Breast epithelium (tissue), 4 donors: ENCODE measurements around the gene FAM98C. TPM values are rescaled to one million over a fixed set of nuclear protein-coding genes. Genes with fewer than 3 reads are reported as not detected.

ENCODE experiments used
- DNase-seq, 2 donors: peaks; one replicate each; pipeline ENCODE4 v3.0.0-alpha.2; 2019; ENCODE audit warnings: low spot score in 2 of 2
- H3K27ac ChIP-seq, 2 donors: fragments of 200-600 bp; sonication (generic) in 1 of 2; one replicate each; pipeline ENCODE4 v1.5.1; 2016 to 2019; ENCODE audit warnings: mild to moderate bottlenecking in 1 of 2
- H3K27me3 ChIP-seq, 2 donors: fragments of 200-600 bp; sonication (generic) in 1 of 2; one replicate each; pipeline versions ENCODE4 v1.5.1 to v1.6.0; 2017 to 2019; ENCODE audit warnings: control low read depth in 1 of 2, mild to moderate bottlenecking in 1 of 2
- H3K36me3 ChIP-seq: fragments of 200-600 bp; one replicate; pipeline ENCODE4 v1.5.1; 2019
- H3K4me1 ChIP-seq, 2 donors: fragments of 200-600 bp; sonication (generic); one replicate each; pipeline ENCODE4 v1.5.1; 2016 to 2019; ENCODE audit warnings: control low read depth in 1 of 2
- H3K4me3 ChIP-seq, 3 donors: fragments of 200-600 bp; sonication (generic); 1 replicate in 2 of 3; 2 replicates in 1 of 3; pipeline ENCODE4 v1.5.1; 2016 to 2019; ENCODE audit warnings: mild to moderate bottlenecking in 3 of 3, moderate library complexity in 2 of 3
- H3K9me3 ChIP-seq, 2 donors: fragments of 200-600 bp; sonication (generic) in 1 of 2; one replicate each; pipeline ENCODE4 v1.5.1; 2016 to 2019; ENCODE audit warnings: control low read depth in 1 of 2
- CTCF ChIP-seq, 3 donors: fragments of 450-650 bp; IDR thresholded peaks; one replicate each; pipeline ENCODE4 v1.5.1; 2016 to 2017; ENCODE audit warnings: antibody characterized with exemption in 3 of 3, mild to moderate bottlenecking in 3 of 3, moderate library complexity in 3 of 3
- POLR2A ChIP-seq: fragments of 450-650 bp; IDR thresholded peaks from one replicate; pipeline ENCODE4 v1.6.1; 2016; ENCODE audit warnings: antibody characterized with exemption, mild to moderate bottlenecking, moderate library complexity
- POLR2AphosphoS5 ChIP-seq, 3 donors: sonication (generic); formaldehyde crosslinking; IDR thresholded peaks; one replicate each; pipeline ENCODE4 v1.6.1; 2017; ENCODE audit warnings: antibody characterized with exemption in 3 of 3
- intact Hi-C: fragments of 100-400 bp; cut with DNase I; formaldehyde crosslinking; loops from one replicate; pipeline ENCODE4 v1.15.1; 2023; ENCODE audit warnings: low total_unique reads
- total RNA-seq, 3 donors: library from RNA; depleted of rRNA; stranded (reverse); fragments of >200 nt; gene quantifications; one replicate each; pipeline ENCODE4 v1.1.0, GENCODE V29; 2016

FAM98C gene
- total RNA-seq, 3 donors from 2014 or later, result 21.1 to 32.6 (median 22.9) TPM

- no peaks in the 10 kb centered on the region for H3K36me3 ChIP-seq
- H3K9me3 ChIP-seq, result no peaks in the 10 kb centered on the region
- no peak for DNase-seq
- intact Hi-C loops, result no loop called here
- H3K4me3 ChIP-seq, result no peak overlapping the region
- H3K27ac ChIP-seq, result no peak overlapping the region
- H3K27me3 ChIP-seq, result peaks cover 0 to 19% of the 10 kb centered on the region in 2 donors
- TF ChIP-seq CTCF (IDR thresholded peaks at IDR 0.05), result no peak
- TF ChIP-seq POLR2AphosphoS5 (IDR thresholded peaks at IDR 0.05), result no peak
- TF ChIP-seq POLR2A, result no peak
- no peaks in the 10 kb centered on the region for H3K4me1 ChIP-seq
Measured at GRCh38 chr19:38429055-38429810, 26.3 kb downstream of the FAM98C start.

- no peak overlapping the region for H3K27ac ChIP-seq
- peaks cover 0 to 24% of the 10 kb centered on the region in 2 donors for H3K27me3 ChIP-seq
- no peaks in the 10 kb centered on the region for H3K9me3 ChIP-seq
- no peak for TF ChIP-seq POLR2AphosphoS5 (IDR thresholded peaks at IDR 0.05)
- TF ChIP-seq POLR2A, result no peak
- no peak for TF ChIP-seq CTCF (IDR thresholded peaks at IDR 0.05)
- H3K4me3 ChIP-seq, result no peak overlapping the region
- no peak for DNase-seq
- H3K36me3 ChIP-seq, result no peaks in the 10 kb centered on the region
- no peaks in the 10 kb centered on the region for H3K4me1 ChIP-seq
- intact Hi-C loops, result no loop called here
Measured at GRCh38 chr19:38429811-38430156, 26.9 kb downstream of the FAM98C start.

- Histone ChIP-seq H3K36me3 (no peaks in the 10 kb centered on the region), H3K9me3 (no peaks in the 10 kb centered on the region), H3K27me3 (peaks cover 0 to 27% of the 10 kb centered on the region in 2 donors), H3K4me3 (no peak overlapping the region), H3K27ac (no peak overlapping the region), H3K4me1 (no peaks in the 10 kb centered on the region)
- no peak for DNase-seq
- intact Hi-C loops, result no loop called here
- TF ChIP-seq CTCF (IDR thresholded peaks at IDR 0.05), result no peak
- TF ChIP-seq POLR2AphosphoS5 (IDR thresholded peaks at IDR 0.05), result no peak
- TF ChIP-seq POLR2A, result no peak
Measured at GRCh38 chr19:38430931-38431330, 28.0 kb downstream of the FAM98C start.

GRCh38 chr19:38433268-38433733, 30.4 kb downstream of the FAM98C start, which contains the start of gene RYR1:
Gene RYR1, plus strand, starts transcription at chr19:38433691. Its CDS starts 139 bp downstream, at chr19:38433830.
- peak in 1 of 2 donors; percentile 53 for DNase-seq
- intact Hi-C loops, result no loop called here
- peak within 1 kb of the TSS; percentile 18 to 33 (median 32) for H3K4me3 ChIP-seq

More at GRCh38 chr19:38433268-38433733, 30.4 kb downstream of the FAM98C start, which contains the start of gene RYR1:
- Histone ChIP-seq H3K36me3 (no peaks in the 10 kb centered on the region), H3K27me3 (peaks cover 0 to 27% of the 10 kb centered on the region in 2 donors), H3K27ac (no peak within 1 kb of the TSS), H3K4me1 (no peaks in the 10 kb centered on the region), H3K9me3 (no peaks in the 10 kb centered on the region)
- TF ChIP-seq CTCF (IDR thresholded peaks at IDR 0.05) (no peak), POLR2AphosphoS5 (IDR thresholded peaks at IDR 0.05) (no peak), POLR2A (no peak)
